ENCODE results near the gene IRF7.

DNA sequence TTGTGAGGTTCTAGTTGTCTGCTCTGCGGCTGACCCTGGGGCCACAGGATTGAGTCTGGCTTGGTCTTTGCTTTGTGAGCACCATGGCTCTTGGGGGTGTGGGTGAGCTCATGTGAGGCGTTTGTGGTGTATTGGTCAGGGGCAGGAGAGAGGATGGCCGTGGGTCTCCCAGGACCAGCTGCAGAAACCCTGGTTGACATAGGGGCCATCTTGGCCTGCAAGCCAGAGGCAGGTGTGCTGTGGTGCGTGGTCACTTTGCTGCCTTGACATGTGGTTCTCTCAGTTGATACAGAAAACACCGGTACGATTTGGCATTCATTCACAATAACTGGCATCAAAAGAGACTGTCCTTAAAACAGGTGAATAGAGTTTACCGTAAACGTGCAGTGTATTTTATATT is 28.2 kb downstream of the IRF7 start:
- TF ChIP-seq, protein P1, sequence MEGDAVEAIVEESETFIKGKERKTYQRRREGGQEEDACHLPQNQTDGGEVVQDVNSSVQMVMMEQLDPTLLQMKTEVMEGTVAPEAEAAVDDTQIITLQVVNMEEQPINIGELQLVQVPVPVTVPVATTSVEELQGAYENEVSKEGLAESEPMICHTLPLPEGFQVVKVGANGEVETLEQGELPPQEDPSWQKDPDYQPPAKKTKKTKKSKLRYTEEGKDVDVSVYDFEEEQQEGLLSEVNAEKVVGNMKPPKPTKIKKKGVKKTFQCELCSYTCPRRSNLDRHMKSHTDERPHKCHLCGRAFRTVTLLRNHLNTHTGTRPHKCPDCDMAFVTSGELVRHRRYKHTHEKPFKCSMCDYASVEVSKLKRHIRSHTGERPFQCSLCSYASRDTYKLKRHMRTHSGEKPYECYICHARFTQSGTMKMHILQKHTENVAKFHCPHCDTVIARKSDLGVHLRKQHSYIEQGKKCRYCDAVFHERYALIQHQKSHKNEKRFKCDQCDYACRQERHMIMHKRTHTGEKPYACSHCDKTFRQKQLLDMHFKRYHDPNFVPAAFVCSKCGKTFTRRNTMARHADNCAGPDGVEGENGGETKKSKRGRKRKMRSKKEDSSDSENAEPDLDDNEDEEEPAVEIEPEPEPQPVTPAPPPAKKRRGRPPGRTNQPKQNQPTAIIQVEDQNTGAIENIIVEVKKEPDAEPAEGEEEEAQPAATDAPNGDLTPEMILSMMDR (IDR thresholded peaks at IDR 0.05), result no peak
- no peak for TF ChIP-seq POLR2A (IDR thresholded peaks at IDR 0.05)

All from adrenal gland (tissue), 5 donors.